GM03348 (cell line): ENCODE results near the gene FAM163A.
"Not testable (repeated sequence)": the region's sequence is repeated elsewhere in the genome, so short reads cannot be mapped to it uniquely, and the experiment has no call there.

Experiments used
- DNase-seq: peaks from one replicate; pipeline ENCODE4 v3.0.0; 2012; ENCODE audit warnings: low spot score

The FAM163A gene

DNA sequence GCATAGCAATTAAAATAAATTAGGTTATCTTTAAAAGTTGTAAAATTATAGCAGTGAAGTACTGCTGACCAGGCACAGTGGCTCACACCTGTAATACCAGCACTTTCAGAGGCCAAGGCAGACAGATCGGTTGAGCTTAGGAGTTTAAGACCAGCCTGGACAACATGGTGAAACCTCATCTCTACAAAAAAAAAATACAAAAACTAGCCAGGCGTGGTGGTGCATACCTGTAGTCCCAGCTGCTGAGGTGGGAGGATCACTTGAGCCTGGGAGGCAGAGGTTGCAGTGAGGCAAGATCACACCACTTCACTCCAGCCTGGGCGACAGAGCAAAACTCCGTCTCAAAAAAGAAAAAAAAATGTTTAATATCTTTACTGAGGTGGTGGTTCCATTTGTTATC lies 112.7 kb downstream of the FAM163A start:
- DNase-seq, result not testable (repeated sequence)

DNA sequence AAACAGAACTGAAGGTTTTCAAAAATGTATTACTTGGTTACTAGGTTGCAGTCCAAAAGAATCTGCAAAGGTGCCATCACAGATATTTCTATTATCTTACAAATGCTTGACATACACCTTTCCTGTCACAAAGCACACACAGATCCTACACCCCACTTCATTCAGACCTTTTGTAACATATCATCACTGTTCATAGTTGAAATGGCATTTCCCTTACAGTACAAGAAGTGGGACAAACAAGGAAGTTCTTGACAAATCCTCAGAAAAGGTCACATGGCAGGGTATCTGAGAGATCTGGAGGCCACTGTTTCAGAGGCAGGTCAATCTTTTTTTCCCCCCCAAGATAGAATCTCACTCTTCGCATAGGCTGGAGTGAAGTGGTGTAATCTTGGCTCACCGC lies 113.2 kb downstream of the FAM163A start:
- DNase-seq, result no peak

GRCh38 chr1:179857009-179857408 lies 113.9 kb downstream of the FAM163A start:
- DNase-seq, result no peak

DNA sequence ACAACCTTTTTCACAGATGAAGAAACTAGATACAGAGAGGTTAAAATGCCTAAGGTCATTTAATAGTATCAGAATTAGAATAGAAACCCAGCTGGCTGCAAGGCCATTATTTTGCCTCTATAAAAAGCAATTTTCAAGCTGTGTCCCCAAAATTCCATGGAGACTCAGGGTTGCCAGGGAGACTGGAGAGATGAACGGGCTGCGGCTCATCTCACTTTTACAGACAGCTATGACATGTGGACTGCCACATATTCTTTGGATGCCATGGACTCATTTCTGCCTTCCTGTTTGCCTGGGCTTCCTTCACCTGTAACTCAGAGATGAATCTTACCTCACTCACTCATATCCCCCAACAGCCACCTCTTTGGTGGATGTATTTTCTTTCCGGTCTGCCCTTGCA lies 117.6 kb downstream of the FAM163A start:
- no peak for DNase-seq

- DNase-seq, result no peak
These were observed 122.3 kb downstream of the FAM163A start for GRCh38 chr1:179865377-179865776.
